HepG2 (cell line): ENCODE measurements around the gene CPXM2. TPM values are rescaled to one million over a fixed set of nuclear protein-coding genes. Genes with fewer than 3 reads are reported as not detected.

ENCODE experiments used
- ATAC-seq: fragments of 200-7000 bp; cut with Tn5 transposase; 3 replicates; pipeline ENCODE4 v1.9.1; 2020; ENCODE audit warnings: mild to moderate bottlenecking, moderate library complexity
- BruUV-seq: library from RNA; stranded (reverse); fragments of 400-500 nt; replicated peaks from 2 replicates; lab custom pipeline; 2021; lab: Mats Ljungman, UMichigan
- CTCF ChIA-PET: fragments of 300-600 bp; formaldehyde crosslinking; extraction: SDS; loops from one replicate; lab custom pipeline; 2021; ENCODE audit warnings: low total read pairs, inconsistent platforms, low intra/inter-chr PET ratio; lab: Yijun Ruan, JAX
- POLR2A ChIA-PET: fragments of 350-600 bp; sonication (Branson Sonifier 250); formaldehyde crosslinking; loops from one replicate; lab custom pipeline; 2020; ENCODE audit warnings: antibody characterized with exemption, inconsistent platforms; lab: Yijun Ruan, JAX
- DNase-seq: peaks from one replicate; pipeline ENCODE4 v3.0.0-alpha.2; 2015; ENCODE audit warnings: low spot score
- FAIRE-seq: peaks from 3 replicates; lab custom pipeline; 2011; peaks lifted over from hg19 to GRCh38; lab: Jason Lieb, UNC
- H2AFZ ChIP-seq: one replicate; pipeline ENCODE4 v1.6.1; 2011; ENCODE audit warnings: low read length, inconsistent platforms
- H3K27ac ChIP-seq: fragments of 300-600 bp; 3 replicates; pipeline ENCODE4 v1.8.0; 2011; ENCODE audit warnings: mixed run types, mild to moderate bottlenecking, mixed read lengths, low read length, inconsistent platforms; ENCODE audit not compliant: insufficient read depth; ENCODE audit errors: extremely low read length
- H3K27me3 ChIP-seq, 2 experiments: fragments of 200-600 bp in 1 of 2; 2 replicates in 1 of 2; 3 replicates in 1 of 2; pipeline versions ENCODE4 v1.6.0 to v1.8.0; 2011; ENCODE audit warnings: low read length in 2 of 2, mild to moderate bottlenecking in 2 of 2, moderate library complexity in 2 of 2, inconsistent platforms in 1 of 2; ENCODE audit not compliant: insufficient read depth in 2 of 2, control insufficient read depth in 1 of 2
- H3K36me3 ChIP-seq, 2 experiments: fragments of 200-600 bp in 1 of 2; replicated peaks in 1 of 2; 2 replicates in 1 of 2; 3 replicates in 1 of 2; pipeline versions ENCODE4 v1.5.1 to v1.8.0; 2011; ENCODE audit warnings: low read length in 2 of 2, inconsistent platforms in 1 of 2; ENCODE audit not compliant: insufficient read depth in 2 of 2, control insufficient read depth in 1 of 2
- H3K4me1 ChIP-seq: 2 replicates; pipeline ENCODE4 v1.5.1; 2012; ENCODE audit warnings: low read length, inconsistent platforms; ENCODE audit not compliant: insufficient read depth
- H3K4me2 ChIP-seq: 2 replicates; pipeline ENCODE4 v1.6.0; 2011; ENCODE audit warnings: low read depth, low read length, inconsistent platforms
- H3K4me3 ChIP-seq, 3 experiments: fragments of 200-600 bp in 1 of 3; sonication (generic), shearing (Covaris generic) in 1 of 3; replicated peaks in 1 of 3; 2 replicates each; pipeline ENCODE4 v1.5.1; 2011 to 2016; ENCODE audit warnings: low read length in 3 of 3, inconsistent platforms in 2 of 3, low read depth in 2 of 3, mild to moderate bottlenecking in 2 of 3, control low read depth in 1 of 3, mixed read lengths in 1 of 3; ENCODE audit not compliant: insufficient read depth in 1 of 3
- H3K79me2 ChIP-seq: one replicate; pipeline ENCODE4 v1.6.1; 2011; ENCODE audit warnings: low read length, inconsistent platforms; ENCODE audit not compliant: insufficient read depth
- H3K9ac ChIP-seq: 2 replicates; pipeline ENCODE4 v1.6.0; 2011; ENCODE audit warnings: mild to moderate bottlenecking, low read depth, low read length, inconsistent platforms; ENCODE audit not compliant: insufficient read depth
- H3K9me3 ChIP-seq: 2 replicates; pipeline ENCODE4 v1.5.1; 2012; ENCODE audit warnings: mild to moderate bottlenecking, low read length
- H4K20me1 ChIP-seq: 2 replicates; pipeline ENCODE4 v1.6.0; 2011; ENCODE audit warnings: inconsistent platforms, mild to moderate bottlenecking, low read length, moderate library complexity; ENCODE audit not compliant: insufficient read depth
- DZIP1 ChIP-seq: sonication (generic); formaldehyde crosslinking; IDR thresholded peaks from 2 replicates; pipeline ENCODE4 v1.5.0; 2020; ENCODE audit warnings: mild to moderate bottlenecking, missing genetic modification reagents
- ETV6 ChIP-seq: sonication (generic); formaldehyde crosslinking; conservative IDR thresholded peaks from 2 replicates; pipeline ENCODE4 v1.4.0; 2020; ENCODE audit warnings: missing genetic modification reagents
- FOSL1 ChIP-seq: sonication (generic); formaldehyde crosslinking; IDR thresholded peaks from 2 replicates; pipeline ENCODE4 v1.9.0; 2021; ENCODE audit warnings: missing genetic modification reagents, borderline replicate concordance
- KDM3A ChIP-seq: IDR thresholded peaks from 2 replicates; pipeline ENCODE4 v1.6.1; 2018; ENCODE audit warnings: low read depth, missing compliant biosample characterization
- MIXL1 ChIP-seq: IDR thresholded peaks from 2 replicates; pipeline ENCODE4 v1.6.1; 2016
- MNT ChIP-seq: fragments of 450-650 bp; IDR thresholded peaks from 2 replicates; pipeline ENCODE4 v1.6.1; 2016
- NR1H2 ChIP-seq: sonication (generic); formaldehyde crosslinking; IDR thresholded peaks from 2 replicates; pipeline ENCODE4 v1.8.1; 2022; ENCODE audit warnings: low read depth, missing genetic modification reagents, borderline replicate concordance
- WGBS: methylation state at CpG from one replicate; pipeline ENCODE4 v1.1.6; 2017; ENCODE audit warnings: low lambda C conversion rate; 5-methylcytosine and 5-hydroxymethylcytosine counted together
- in situ Hi-C: cut with HindIII; loops from 2 replicates; pipeline ENCODE4 v1.10.0; 2017; ENCODE audit warnings: low pct_unique_long_range_greater_than_20kb; ENCODE audit not compliant: extremely low pct_ligation_motif_present
- intact Hi-C: fragments of 100-400 bp; cut with micrococcal nuclease; formaldehyde crosslinking; loops from one replicate; pipeline ENCODE4 v1.10.0; 2022; ENCODE audit not compliant: unreplicated experiment
- polyA plus RNA-seq, 8 experiments: library from polyadenylated mRNA; depleted of rRNA in 3 of 8; stranded (reverse) in 7 of 8; unstranded in 1 of 8; fragments of >200 nt; fragmentation: Illumina TruSeq in 4 of 8; extraction: Trizol in 4 of 8; gene quantifications; 2 replicates each; pipeline versions ENCODE4 v1.2.1 to v1.2.3, GENCODE V29; 2011 to 2016; ENCODE audit warnings: low read depth in 4 of 8, missing spikeins in 1 of 8, mixed read lengths in 1 of 8; ENCODE audit not compliant: insufficient read depth in 1 of 8
- total RNA-seq, 5 experiments: library from RNA; depleted of rRNA; stranded (reverse); fragments of >200 nt; fragmentation: Illumina TruSeq; extraction: Trizol; gene quantifications; 2 replicates each; pipeline ENCODE4 v1.2.3, GENCODE V29; 2016; ENCODE audit warnings: low read depth in 1 of 5
- TF ChIP-seq, protein P1 (sequence below): sonication (generic); formaldehyde crosslinking; IDR thresholded peaks from 2 replicates; pipeline ENCODE4 v1.5.1; 2020; ENCODE audit warnings: missing genetic modification reagents, mild to moderate bottlenecking, borderline replicate concordance
- TF ChIP-seq, protein P2 (sequence below): IDR thresholded peaks from 2 replicates; pipeline ENCODE4 v1.6.1; 2016

CPXM2 gene
- total and polyA plus RNA-seq, 2 of the 13 experiments (the other 11 are each of a cell fraction or from before 2014, with no cell fraction given): 0.03 TPM; not detected in 1

DNA sequence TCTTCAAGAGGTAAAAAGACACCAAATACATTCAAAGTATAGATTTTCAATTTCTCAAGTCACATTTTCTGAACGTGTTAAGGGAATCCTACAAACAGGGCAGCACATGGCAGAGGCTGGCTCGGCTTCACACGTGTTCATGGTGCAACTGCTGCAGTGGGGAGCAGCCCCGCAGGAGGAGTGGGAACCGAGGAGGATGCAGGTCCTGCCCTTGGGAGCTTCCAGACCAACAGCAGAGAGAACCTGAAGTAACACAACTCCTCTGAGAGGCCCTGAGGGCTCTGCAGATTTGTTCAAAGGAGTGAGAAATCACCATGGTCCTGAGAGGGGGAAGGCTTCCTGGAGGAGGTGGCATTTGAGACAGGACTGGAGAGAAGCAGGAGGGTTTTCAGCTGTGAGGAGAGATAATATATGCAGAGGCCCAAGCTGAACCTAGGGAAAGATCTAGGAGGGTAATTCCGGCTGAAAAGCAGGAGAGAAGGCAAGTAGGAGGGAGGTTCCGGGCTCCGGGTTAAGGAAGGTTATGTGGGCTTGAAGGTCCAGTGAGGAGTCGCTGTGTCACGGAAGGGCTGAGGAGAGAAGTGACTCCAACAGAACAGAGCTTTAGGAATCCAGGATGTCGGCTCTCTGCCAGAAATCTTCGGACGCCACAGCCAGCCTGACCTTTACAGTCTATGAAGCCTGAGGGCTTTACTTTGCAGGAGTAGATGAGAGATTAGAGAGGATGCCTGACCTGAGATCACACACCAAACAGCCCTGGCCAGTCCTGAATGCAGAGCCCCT lies 148.0 kb downstream of the CPXM2 start:
- intact Hi-C loops: no loop called here
- Histone ChIP-seq H3K9ac (no peak overlapping the region), H3K27me3 (peaks cover 0 to 8% of the 10 kb centered on the region in 2 experiments; a peak in 3 of 5 replicates), H3K36me3 (no peaks in the 10 kb centered on the region), H3K4me3 (no peak overlapping the region), H2AFZ (no peak overlapping the region), H4K20me1 (no peaks in the 10 kb centered on the region), H3K27ac (no peak overlapping the region), H3K79me2 (no peaks in the 10 kb centered on the region), H3K4me2 (no peak overlapping the region), H3K9me3 (no peaks in the 10 kb centered on the region), H3K4me1 (no peaks in the 10 kb centered on the region)
- no peak for ATAC-seq
- POLR2A ChIA-PET: no interaction called here
- no peak for FAIRE-seq
- 41% methylated on average over 10 of the region's 13 CpGs for WGBS
- no TSS peak for BruUV-seq
- DNase-seq: no peak
- CTCF ChIA-PET: no interaction called here
- no peak for TF ChIP-seq FOSL1 (CRISPR knock-in tag)
- TF ChIP-seq ETV6 (CRISPR knock-in tag): no peak
- no peak for TF ChIP-seq NR1H2 (CRISPR knock-in tag)
- TF ChIP-seq MNT: peak; percentile 73
- TF ChIP-seq, protein P1, sequence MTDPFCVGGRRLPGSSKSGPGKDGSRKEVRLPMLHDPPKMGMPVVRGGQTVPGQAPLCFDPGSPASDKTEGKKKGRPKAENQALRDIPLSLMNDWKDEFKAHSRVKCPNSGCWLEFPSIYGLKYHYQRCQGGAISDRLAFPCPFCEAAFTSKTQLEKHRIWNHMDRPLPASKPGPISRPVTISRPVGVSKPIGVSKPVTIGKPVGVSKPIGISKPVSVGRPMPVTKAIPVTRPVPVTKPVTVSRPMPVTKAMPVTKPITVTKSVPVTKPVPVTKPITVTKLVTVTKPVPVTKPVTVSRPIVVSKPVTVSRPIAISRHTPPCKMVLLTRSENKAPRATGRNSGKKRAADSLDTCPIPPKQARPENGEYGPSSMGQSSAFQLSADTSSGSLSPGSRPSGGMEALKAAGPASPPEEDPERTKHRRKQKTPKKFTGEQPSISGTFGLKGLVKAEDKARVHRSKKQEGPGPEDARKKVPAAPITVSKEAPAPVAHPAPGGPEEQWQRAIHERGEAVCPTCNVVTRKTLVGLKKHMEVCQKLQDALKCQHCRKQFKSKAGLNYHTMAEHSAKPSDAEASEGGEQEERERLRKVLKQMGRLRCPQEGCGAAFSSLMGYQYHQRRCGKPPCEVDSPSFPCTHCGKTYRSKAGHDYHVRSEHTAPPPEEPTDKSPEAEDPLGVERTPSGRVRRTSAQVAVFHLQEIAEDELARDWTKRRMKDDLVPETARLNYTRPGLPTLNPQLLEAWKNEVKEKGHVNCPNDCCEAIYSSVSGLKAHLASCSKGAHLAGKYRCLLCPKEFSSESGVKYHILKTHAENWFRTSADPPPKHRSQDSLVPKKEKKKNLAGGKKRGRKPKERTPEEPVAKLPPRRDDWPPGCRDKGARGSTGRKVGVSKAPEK (CRISPR knock-in tag): no peak
- TF ChIP-seq MIXL1: no peak
- TF ChIP-seq KDM3A (CRISPR knock-in tag): no peak
- TF ChIP-seq, protein P2, sequence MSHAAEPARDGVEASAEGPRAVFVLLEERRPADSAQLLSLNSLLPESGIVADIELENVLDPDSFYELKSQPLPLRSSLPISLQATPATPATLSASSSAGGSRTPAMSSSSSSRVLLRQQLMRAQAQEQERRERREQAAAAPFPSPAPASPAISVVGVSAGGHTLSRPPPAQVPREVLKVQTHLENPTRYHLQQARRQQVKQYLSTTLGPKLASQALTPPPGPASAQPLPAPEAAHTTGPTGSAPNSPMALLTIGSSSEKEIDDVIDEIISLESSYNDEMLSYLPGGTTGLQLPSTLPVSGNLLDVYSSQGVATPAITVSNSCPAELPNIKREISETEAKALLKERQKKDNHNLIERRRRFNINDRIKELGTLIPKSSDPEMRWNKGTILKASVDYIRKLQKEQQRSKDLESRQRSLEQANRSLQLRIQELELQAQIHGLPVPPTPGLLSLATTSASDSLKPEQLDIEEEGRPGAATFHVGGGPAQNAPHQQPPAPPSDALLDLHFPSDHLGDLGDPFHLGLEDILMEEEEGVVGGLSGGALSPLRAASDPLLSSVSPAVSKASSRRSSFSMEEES (CRISPR knock-in tag): no peak
- TF ChIP-seq DZIP1 (CRISPR knock-in tag): no peak
- in situ Hi-C loops: no loop called here
